Coronary artery (tissue), 2 donors: ENCODE data around the gene FAM171A1.

ENCODE experiments used
- DNase-seq: peaks from one replicate; pipeline ENCODE4 v3.0.0-alpha.2; 2017; ENCODE audit warnings: low spot score
- H3K27ac ChIP-seq, 2 donors: fragments of 200-600 bp; sonication (generic); one replicate each; pipeline ENCODE4 v1.5.1; 2016 to 2019
- H3K4me3 ChIP-seq: fragments of 200-600 bp; sonication (generic); 2 replicates; pipeline ENCODE4 v1.5.1; 2016; ENCODE audit warnings: mild to moderate bottlenecking, moderate library complexity
- TF ChIP-seq, protein P1 (sequence below): fragments of 200-600 bp; sonication (generic); IDR thresholded peaks from one replicate; pipeline ENCODE4 v1.5.1; 2019; ENCODE audit warnings: antibody characterized with exemption

FAM171A1 gene

DNA sequence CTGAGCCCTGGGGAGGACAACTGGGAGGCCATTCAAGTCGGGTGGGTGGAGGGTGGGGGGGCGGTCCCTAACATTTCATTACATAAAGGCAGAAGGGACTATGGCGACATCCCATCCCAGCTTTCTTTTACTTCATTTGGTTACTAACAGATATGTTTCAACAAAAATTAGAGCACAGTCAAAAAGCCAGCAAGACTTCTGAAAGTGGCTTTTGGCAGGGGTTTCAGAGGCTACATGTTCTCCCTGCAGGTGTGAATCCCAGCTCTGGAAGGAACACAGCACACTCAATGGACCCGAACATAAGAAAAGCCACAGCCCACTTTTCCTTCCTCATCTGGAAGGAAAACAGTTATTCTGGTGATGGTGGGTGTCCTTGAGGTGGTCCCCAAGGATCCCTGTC lies 7.1 kb downstream of the FAM171A1 start:
- TF ChIP-seq, protein P1, sequence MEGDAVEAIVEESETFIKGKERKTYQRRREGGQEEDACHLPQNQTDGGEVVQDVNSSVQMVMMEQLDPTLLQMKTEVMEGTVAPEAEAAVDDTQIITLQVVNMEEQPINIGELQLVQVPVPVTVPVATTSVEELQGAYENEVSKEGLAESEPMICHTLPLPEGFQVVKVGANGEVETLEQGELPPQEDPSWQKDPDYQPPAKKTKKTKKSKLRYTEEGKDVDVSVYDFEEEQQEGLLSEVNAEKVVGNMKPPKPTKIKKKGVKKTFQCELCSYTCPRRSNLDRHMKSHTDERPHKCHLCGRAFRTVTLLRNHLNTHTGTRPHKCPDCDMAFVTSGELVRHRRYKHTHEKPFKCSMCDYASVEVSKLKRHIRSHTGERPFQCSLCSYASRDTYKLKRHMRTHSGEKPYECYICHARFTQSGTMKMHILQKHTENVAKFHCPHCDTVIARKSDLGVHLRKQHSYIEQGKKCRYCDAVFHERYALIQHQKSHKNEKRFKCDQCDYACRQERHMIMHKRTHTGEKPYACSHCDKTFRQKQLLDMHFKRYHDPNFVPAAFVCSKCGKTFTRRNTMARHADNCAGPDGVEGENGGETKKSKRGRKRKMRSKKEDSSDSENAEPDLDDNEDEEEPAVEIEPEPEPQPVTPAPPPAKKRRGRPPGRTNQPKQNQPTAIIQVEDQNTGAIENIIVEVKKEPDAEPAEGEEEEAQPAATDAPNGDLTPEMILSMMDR: no peak
- no peak overlapping the region for H3K27ac ChIP-seq
- no peak for DNase-seq
- H3K4me3 ChIP-seq: no peak overlapping the region

DNA sequence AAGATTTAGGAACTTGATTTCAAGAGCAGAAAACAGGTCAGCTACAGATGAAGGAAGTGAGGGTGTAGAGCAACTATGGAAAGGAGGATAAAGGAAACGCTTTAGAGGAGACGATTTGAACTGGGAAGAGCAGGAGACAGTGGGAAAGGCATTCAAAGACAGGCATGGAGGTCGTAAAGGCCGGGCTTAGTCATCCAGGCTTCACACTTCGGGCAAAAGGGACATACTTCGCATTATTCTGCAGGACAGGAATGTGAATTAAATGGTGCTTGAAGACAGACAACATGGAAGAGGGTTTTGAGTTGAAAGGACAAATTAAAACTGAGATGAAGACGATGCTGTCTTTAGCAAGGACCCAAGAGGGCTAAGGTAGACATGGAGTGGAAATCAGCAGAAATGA lies 8.1 kb downstream of the FAM171A1 start:
- H3K4me3 ChIP-seq: no peak overlapping the region
- TF ChIP-seq, protein P1: no peak

DNA sequence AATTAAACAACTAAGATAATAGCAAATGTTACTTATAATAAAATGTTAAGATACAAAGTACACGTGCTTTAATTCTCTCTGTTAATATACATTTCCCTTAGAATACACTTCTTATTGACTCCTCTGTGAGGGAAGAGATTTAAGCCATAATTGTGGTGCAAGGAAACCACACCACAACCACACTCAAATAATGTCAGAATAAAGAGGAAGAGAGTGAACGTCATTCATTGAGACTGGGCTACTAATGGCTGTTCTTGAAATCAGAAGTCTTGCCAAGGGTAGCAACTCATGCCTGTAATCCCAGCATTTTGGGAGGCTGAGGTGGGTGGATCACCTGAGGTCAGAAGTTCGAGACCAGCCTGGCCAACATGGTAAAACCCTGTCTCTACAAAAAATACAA lies 10.0 kb downstream of the FAM171A1 start:
- Histone ChIP-seq H3K27ac (no peak overlapping the region), H3K4me3 (no peak overlapping the region)
- DNase-seq: no peak
- TF ChIP-seq, protein P1: no peak

More for the DNA sequence above, 8.1 kb downstream of the FAM171A1 start:
- no peak for DNase-seq
- H3K27ac ChIP-seq: no peak overlapping the region

DNA sequence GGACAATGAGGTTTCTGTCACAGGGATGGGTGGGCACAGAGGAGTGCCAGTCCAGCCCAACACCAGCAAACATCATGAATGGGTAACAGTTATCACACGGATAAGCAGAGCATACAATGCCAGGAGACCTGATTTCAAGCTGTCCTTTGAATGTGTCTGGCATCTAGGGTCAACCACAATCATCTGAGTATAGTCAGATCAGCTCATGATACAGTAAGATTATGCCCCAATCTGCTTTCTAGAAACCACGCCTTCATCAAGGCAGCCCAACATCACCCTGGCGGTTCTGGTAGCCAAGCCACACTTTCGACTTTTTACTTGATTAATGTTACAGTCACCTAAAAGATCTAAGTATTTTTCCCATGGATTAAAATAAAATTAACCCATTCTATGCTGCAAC lies 10.5 kb downstream of the FAM171A1 start:
- no peak overlapping the region for H3K4me3 ChIP-seq
- TF ChIP-seq, protein P1: no peak
- DNase-seq: no peak
- H3K27ac ChIP-seq: no peak overlapping the region

DNA sequence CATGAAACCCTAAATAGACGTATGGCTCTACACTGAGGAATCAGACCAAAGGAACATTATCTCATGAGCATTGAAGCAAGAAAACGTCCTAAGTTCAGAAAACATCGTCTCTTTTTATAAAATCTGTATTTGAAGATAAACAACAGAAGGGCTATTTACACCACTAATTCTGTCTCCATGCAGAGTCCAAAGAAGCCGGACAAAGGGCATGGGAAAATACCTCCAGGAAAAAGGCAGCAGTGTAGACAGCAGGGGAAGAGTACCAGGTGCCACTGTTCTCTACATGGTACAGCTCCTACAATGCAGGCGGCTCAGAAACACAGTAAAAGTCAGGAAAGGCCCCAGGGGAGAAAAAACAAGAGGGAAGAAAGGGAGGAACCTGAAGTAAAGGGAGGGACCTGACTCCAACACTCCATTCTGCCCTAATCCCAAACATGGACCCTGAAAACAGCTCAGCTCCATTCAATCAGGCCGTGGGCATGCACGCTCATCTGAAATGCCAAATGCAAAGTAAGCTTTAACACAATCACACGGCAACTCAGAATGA lies 17.5 kb downstream of the FAM171A1 start:
- no peak overlapping the region for H3K27ac ChIP-seq
- no peak for DNase-seq

DNA sequence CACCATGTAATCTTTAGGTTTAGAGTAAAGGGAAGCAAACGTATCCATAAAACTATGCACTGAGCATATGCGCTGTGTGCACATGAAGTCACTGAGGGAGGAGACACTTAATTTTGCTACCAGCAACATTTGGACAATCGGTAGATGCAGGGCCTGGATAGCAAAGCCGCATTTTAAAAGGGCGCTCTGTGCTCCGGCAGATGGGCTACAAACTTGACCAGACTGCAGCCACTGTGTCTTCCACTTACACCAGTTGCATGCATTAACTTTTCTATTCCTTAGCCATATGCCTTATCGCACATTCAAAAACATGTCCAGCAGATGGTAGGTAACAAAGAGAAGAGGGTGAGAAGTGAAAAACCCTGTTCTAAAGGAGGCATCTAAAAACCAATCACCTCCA lies 18.3 kb downstream of the FAM171A1 start:
- DNase-seq: no peak
- H3K4me3 ChIP-seq: no peak overlapping the region
- TF ChIP-seq, protein P1: no peak
- H3K27ac ChIP-seq: no peak overlapping the region

More for the DNA sequence above, 17.5 kb downstream of the FAM171A1 start:
- no peak overlapping the region for H3K4me3 ChIP-seq
- TF ChIP-seq, protein P1: no peak

DNA sequence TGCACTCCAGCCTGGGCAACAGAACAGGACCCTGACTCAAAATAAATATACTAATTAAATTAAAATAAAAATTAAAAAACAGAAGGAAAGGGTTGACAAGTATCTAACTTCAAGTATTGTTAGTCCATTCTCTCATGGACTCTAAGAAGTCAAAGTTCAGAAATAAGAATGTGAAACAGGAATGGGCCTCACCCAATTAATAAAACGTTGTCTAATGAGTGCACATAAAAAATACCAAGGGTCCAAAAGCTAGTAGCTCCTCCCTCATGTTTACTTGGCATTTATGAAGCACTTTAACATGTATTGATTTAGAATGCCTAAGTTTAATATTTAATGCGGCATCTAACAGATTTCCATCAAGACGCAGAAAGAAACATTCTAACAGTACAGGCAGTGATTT lies 18.9 kb downstream of the FAM171A1 start:
- no peak overlapping the region for H3K27ac ChIP-seq
- TF ChIP-seq, protein P1: no peak
- DNase-seq: no peak
- H3K4me3 ChIP-seq: no peak overlapping the region
